GM19035 (cell line): ENCODE results near the gene TGM2.
"Not testable (repeated sequence)": the region's sequence is repeated elsewhere in the genome, so short reads cannot be mapped to it uniquely, and the experiment has no call there.

Experiments
- ATAC-seq: cut with Tn5 transposase; IDR thresholded peaks from one replicate; pipeline ENCODE4 v1.9.1; 2021; ENCODE audit not compliant: unreplicated experiment

Gene TGM2

DNA sequence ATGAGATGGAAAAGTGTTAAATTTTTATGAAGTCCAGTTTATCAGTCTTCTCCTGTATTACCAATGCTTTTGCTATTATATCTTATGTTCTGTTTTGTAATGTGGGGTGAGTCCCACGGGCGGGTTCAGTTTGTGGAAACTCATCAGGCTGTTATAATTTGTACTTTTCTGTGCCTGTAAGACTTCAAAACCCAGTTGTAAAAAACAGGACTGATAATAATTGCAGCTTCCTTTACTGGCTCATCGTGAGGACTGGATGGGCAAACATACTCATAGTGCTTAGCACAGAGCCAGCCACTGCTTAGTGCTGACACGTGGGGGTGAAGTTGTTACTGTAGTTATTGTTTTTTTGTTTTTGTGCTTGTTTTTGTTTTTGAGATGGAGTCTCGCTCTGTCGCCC, 45.6 kb downstream of the TGM2 start:
- ATAC-seq = no peak

DNA sequence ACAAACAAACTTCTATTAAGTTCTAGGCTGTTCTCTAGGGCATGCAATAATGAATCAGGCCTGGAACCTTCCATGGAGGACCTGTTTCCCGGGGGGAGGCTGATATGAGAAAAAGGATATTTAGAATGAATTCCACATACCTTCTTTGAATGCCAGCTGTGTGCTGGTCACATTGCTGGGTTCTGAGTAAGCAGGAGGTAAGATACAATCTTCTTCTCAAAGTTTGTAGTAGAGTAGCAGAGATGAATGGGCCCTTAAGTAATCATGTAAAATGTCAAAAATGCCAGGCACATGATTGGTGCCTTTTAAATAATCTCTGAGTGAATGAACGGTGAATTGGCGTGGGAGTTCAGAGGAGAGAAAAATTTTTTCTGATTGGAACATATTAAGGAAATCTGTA, 47.4 kb downstream of the TGM2 start:
- no peak for ATAC-seq

DNA sequence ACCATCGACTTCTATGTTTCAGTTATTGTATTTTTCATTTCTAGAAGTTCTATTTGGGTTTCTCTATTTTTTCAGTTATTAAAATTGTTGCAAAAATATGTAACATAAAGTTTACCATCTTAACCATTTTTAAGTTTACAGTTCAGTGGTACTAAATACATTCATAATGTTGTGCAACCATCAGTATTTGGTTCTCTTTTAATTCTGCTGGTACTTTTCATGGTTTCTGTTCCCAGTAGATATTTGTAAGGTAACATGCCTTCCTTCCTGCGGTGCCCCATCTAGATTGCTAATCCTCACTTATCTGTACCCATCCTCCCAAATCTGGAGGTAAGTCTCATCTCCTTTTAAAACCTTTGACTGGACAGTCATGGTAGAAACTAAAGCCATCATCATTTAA, 47.9 kb downstream of the TGM2 start:
- no peak for ATAC-seq

DNA sequence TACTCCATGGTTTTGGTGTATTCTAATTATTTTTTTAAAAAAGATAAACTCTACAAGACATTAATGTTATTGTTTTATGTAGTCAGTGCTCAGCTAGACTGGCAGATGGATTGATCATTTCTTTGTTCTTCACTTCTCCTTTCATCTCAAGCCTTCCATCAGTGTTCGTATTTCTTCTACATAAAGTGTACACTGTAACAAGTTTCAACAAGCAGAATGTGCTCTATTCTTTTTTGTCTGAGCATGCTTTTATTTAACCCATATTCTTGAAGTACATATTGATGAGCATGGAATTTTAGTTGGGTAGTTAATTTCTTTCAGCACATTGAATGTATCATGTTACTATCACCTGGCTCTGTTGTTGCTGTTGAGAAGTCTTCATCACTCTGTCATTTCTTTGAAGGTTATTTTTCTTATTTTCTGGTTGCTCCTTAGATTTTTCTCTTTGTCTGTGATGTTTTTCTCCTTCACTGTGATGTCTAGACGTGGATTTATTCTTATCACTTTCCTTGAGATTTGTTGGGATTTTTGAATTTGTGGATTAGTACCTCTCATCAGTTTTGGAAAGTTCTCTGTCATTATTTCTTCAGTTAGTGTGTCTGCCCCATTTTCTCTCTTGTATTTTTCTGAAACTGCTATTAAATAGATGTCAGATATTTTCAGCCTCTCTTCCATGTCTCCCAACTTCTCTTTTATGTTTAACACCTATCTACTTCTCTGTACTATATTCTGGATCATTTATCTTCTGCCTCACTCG, 48.5 kb downstream of the TGM2 start:
- no peak for ATAC-seq

DNA sequence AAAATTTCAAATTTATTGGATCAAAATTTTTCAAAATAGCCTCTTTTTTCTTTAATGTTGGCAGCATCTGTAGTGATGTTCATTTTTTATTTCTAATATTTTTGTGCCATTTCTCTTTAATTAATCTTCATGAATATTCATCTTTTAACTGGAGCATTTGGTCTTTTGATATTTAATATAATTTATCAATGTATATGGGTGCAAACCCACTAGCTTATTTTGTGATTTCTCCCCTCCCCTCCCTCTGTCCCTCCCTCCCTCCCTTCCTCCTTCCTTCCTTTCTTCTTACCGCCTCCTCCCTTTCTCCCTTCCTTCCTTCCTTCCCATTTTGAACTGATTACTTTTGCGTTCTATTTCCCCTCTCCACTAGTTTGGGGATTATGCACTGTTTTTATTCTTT, 49.2 kb downstream of the TGM2 start:
- ATAC-seq = no peak

DNA sequence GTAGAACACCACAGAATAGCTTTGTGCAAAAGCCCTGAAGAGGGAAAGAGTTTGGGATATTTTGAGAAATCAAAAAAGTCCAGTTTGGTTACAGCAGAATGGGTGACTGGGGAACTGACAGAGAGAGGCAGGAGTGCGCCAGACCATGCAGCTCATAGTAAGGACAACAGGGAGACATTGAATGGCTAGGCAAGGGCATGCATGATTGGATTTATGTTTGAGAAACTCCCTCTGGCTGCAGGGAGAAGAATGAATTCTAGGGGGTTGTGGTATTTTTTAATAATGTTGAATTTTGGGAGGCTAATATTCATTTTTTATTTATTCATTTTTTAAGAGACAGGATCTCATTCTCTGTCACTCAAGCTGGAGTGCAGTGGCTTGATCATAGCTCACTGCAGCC, 49.9 kb downstream of the TGM2 start:
- ATAC-seq = no peak

DNA sequence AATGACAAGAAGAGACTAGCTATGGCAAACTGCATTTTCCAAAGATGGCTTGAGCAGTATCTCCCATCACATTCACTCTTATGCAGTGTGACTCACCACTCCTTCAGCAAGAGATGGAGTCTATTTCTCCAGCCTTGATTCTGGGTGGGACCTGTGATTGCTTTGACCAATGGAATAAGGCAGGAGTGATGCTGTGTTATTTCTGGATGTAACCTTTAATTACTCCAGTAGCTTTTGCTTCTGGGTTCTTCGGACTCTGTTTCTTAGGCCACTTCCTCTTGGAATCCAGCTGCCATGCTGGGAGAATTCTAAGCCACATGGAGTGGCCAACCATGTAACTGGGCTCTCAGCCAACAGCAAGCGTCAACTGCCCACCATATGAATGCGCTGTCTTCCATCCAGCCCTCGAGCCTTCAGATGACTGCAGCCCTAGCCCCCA, 50.7 kb downstream of the TGM2 start:
- no peak for ATAC-seq

DNA sequence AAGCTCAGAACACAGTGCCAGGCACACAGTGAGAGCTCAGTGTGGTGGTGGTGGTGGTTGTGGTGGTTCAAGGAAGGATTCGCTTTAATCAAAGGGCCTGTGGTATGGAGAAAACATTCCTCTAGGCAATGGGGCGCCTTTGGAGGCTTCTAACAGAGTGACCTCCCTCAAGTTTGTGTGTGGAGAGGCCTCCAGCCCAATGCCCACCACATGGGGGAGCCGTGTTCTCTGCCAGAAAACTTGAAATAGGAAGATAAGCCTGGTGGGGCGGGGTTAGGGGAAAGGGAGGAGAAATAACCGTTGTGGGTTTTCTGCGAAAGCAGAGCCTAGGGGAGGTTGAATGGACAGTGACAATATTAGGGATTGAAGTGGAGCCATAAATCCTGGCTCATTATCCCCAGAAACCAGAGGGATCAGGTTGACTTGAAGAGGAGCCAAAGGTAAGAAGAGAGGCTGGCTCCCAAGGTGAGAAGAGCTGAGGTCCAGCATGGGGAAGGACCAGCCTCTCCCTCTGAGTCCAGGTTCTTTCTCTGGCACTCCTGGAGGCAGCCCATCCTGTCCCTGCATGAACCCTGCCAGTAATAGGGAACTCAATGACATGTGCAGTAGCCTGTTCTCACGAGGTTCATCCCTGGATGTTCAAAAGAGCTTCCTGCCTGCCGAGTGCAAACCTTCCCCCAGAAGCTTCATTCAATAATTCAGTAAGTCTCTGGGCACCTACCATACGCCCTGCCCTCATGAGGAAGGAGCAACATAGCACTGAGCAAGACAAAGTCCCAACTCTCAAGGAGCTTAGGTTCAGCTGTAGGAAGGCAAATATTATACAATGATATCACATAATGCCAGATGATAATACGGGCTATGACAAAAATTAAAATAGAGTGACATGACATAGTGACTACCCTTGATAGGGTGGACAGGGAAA, 51.4 kb downstream of the TGM2 start:
- ATAC-seq = no peak

DNA sequence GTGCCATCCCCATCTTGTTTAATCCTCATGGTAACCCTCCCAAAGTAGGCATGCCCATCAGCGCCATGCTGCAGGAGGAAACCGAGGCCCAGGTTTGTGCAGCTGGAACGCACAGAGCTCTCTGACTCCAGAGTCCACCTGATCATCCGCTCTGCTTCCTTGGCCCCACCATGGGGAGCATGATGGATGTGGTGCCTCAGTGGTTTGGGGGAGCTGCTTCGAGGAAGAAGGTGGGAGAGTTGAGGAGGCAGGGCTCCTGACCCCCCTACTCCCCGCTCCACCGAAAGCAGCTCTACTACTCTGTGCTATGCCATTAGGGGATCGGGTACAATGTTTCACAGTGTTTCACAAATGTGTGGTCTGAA, 52.2 kb downstream of the TGM2 start:
- no peak for ATAC-seq

DNA sequence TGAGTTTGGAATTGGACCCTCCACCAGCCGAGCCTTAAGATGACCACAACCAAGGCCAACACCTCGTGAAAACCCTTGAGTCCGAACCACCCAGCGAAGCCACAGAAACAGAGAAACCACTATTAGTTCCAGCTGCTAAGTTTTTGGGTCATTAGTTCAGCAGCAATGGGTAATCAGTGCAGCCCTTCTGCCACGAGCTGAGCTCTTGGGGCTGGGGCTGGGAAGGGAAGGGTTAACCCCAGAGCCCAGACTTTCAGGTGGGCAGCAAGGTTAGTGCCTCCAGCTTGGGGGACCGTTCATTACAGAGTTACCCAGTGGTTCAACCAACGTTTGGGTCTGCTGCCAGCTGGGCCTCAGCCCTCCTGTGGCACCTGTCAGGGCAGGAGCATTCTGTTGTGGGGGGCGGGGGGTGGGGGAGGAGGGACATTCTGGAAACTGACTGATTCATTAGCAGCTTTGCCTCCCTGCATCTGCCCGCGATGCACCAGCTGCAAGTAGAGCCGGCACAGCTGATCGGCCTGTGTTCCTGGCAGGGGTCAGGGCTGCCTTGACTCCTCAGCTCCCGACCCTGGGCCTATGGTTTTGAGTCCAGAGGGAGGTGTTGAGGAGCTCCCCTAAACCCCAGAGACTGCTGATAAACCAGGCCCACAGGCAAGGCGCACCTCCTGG, 52.7 kb downstream of the TGM2 start:
- ATAC-seq = no peak

DNA sequence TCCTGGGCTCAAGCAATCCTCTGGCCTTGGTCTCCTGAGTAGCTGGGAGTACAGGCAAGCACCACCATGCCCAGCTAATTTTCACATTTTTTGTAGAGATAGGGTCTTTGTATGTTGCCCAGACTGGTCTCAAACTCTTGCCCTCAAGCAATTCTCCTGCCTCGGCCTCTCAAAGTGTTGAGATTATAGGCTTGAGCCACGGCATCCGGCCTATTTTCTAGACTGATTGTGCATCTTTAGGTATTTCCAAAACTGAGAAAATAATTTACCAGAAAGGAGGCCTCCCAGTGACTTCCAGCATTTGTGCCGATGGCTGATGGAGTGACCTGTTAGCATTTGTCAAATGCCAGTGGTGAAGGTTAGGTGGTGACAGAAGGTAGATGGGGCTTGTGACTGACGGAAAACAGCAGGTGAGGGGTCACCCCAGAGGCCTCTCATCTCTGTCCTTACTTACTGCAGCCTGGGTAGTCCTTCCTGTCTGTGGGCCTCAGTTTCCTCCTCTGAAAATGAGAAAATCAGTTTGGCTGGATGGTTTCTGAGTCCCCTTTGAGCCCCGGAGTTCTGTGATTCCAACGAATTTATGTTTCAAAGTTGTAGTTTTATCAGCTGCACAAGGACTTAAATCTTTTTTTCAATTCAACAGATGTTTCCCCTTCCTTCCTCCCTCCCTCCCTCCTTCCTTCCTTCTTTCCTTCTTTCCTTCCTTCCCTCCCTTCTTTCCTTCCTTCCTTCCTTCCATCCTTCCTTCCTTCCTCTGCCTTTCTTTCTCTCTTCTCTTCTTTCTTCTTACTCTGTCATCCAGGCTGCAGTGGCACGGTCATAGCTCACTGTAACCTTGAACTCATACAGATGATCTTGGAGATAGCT, 53.5 kb downstream of the TGM2 start:
- ATAC-seq = no peak

DNA sequence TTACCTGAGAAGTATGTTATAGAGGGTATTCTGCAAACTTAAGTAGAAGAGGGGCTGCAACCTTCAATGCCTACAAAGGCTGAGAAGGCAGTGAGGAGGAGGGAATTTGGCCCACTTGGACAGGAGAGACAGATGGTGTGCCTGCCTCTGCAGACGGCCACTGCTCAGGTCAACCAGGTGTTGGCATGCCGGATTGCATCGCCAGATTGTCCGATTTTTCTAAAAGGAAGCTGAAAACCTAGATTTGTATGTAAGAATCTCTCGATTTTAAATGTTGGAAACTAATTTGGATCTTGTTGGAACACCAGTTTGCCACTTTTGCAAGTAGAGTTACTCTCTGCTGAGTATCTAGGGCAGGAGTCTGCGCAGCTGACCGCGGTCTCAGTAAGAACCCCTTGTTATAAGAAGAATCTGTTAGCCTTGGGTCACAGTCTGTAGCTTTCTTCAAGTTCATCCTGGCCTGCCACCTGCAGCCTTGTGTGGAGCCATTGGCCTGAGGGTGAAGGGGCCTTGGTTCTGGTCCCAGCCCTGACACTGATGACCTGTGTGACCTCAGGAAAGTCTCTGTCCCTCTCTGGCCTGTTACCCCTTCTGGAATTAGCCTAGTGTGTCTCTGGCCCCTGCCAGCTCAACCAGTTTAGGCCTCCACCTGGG, 54.4 kb downstream of the TGM2 start:
- ATAC-seq = no peak

DNA sequence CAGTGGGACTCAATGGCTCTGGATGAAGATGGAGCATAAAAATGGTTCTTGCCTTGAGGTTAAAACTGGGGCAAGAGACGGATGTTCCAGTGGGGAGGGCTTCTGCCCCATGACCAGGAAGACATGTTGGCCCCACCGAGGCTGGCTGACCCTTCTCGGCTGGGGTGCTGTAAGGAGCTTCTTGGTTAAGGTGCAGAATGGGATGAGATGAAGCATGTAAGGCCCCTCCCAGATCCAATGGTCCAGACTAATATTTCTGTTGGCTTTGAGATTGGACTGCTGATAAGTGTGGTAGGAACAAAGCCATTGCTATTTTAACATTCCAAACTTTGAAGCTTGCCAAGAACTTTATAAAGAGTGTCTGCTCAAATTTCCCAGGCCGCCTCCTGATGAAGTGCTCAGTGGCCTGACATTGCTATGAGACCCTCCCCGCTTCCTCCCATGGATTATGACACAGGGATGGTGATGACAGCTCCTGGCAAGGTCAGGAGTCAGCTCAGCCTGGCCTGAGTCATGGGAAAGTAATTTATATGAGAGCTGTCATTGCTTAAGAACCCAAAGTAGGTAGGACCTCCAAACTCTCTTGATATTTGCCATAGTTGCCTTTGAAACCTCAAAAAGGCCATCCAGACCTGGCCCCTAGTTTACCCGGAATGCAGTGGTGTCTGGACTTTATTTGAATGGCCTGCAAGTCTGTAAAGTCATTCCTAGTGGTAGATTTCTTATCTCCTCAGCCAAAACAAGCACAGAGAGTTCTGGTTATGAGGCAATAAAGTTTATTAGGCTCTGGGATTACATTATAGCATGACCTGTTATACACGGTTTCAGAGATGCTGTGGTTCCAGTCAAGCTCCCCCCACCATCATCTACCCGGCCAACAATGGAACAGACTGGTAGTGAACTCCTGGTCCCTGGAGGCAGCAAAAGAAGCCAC, 55.2 kb downstream of the TGM2 start:
- no peak for ATAC-seq

DNA sequence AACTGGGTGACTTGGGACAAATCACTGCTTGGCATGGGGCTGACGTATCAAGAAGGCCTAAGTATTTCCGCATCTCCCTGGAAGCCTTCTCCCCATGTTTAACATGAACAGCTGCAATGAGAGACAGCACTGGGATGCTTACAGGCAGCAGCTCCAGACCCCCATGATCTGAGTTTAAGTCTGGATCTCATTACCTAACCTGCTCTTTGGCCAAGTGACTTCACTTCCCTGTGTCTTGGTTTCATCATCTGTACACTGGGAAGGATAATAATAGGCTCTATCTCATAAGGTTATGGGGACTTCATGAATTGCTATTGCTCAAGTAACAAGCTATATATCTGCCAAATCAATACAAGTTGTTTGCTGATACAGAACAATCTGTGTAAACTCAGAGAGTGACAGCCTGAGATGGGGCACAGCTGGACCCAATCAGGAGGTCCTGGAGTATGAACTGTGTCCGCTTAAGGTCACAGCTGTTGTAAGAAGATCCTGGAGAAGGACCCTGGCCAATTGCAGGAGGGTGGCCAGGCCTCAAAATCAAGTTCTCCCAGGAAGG, 56.0 kb downstream of the TGM2 start:
- ATAC-seq = no peak

DNA sequence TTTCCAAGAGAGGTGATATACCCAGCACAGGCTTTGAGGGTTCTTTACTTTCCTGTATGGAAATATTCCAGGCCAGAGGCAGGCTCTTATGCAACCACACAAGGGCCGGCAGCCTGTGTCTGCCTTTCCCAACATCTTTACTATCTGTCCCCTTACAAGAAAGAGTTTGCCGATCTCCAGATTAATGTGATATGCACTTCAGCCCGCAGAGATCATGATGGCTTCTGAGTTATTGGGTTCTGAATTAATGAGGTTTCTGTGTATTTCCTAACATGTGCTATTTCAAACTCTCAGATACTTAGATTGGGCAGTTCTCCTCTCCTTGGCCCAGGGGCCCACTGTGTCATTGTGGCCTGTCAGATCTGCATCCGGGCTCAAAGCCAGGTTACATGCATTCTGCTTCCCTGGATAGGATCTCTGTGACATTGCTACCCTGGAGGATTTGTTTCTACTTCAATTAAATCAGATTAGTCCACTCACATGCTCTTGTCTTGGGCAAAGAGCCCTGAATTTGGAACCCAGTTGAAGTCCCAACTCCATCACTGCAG, 56.6 kb downstream of the TGM2 start:
- ATAC-seq = no peak

DNA sequence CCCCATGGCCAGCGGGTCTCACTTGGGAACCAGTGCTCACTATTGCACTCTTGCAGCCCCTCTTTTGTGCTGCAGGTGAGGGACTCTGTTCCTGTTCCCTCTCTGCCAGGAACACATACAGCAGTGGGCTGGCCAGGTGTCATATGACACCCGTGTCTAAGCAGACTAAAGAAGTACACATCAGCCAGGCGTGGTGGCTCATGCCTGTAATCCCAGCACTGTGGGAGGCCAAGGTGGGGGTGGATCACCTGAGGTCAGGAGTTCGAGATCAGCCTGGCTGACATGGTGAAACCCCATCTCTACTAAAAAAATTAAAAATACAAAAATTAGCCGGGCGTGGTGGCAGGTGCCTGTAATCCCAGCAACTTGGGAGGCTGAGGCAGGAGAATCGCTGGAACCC, 57.2 kb downstream of the TGM2 start:
- not testable (repeated sequence) for ATAC-seq

DNA sequence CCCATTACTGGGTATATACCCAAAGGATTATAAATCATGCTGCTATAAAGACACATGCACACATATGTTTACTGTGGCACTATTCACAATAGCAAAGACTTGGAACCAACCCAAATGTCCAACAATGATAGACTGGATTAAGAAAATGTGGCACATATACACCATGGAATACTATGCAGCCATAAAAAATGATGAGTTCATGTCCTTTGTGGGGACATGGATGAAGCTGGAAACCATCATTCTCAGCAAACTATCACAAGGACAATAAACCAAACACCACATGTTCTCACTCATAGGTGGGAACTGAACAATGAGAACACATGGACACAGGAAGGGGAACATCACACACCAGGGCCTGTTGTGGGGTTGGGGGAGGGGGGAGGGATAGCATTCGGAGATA, 57.7 kb downstream of the TGM2 start:
- ATAC-seq = not testable (repeated sequence)

DNA sequence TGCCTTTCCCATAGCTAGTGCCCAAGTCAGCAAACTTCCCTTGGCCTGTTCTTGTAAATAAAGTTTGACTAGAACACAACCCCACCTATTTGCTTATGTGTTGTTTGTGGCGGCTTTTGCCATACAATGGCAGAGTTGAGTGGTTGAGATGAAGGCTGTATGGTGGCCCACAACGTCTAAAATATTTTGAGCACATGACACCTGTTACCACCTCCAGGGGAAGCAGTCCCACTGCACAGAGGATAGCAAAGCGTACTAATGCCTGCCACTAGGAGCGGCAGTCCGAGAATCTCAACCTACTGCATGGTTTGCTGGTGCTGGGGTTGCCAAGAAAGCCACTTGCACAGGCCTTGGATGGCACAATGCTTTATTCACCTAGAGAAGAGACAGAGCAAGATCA, 58.6 kb downstream of the TGM2 start:
- no peak for ATAC-seq

DNA sequence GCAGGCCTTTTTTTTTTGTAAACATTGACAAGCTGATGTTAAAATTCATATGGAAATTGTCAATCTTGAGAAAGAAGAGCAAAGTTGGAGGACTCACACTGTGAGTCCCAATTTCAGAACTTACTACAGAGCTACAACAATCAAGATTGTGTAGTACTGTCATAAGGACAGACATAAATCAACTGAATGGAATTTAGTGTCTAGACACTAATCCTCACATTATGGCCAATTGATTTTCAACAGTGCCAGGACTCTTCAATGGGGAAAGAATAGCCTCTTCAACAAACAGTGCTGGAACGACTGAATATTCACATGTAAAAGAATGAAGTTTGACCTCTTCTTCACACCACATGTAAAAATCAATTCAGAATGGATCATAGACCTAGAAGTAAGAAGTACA, 60.8 kb downstream of the TGM2 start:
- ATAC-seq = no peak
